ENCODE results near the gene CHST8.
"Not testable (repeated sequence)": the region's sequence is repeated elsewhere in the genome, so short reads cannot be mapped to it uniquely, and the experiment has no call there.

CHST8 gene

DNA sequence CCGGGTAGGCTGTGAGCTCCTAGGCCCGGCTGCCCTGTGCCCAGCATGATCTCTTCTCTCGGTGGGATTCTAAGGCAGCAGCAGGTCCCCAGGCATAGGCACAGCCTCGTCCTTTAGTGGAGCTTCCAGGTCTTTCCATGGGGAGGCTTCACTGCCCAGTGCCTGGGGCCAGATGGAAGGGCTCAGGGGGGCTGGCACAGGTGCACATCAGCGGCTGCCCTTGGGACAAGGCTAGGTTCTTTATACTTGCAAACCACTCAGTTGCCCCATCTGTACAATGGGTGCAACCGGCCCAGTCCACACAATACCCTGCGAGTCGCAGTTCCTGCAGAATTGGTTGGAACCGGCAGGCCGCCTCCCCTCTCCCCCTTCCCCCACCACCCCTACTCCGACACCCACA is 189.1 kb downstream of the CHST8 start:
- DNase-seq (ENCODE audit: low spot score) (no peak), FAIRE-seq (no peak)

- DNase-seq (ENCODE audit: low spot score) (no peak), FAIRE-seq (no peak)
Measured at GRCh38 chr19:33811246-33811645, 189.5 kb downstream of the CHST8 start.

DNA sequence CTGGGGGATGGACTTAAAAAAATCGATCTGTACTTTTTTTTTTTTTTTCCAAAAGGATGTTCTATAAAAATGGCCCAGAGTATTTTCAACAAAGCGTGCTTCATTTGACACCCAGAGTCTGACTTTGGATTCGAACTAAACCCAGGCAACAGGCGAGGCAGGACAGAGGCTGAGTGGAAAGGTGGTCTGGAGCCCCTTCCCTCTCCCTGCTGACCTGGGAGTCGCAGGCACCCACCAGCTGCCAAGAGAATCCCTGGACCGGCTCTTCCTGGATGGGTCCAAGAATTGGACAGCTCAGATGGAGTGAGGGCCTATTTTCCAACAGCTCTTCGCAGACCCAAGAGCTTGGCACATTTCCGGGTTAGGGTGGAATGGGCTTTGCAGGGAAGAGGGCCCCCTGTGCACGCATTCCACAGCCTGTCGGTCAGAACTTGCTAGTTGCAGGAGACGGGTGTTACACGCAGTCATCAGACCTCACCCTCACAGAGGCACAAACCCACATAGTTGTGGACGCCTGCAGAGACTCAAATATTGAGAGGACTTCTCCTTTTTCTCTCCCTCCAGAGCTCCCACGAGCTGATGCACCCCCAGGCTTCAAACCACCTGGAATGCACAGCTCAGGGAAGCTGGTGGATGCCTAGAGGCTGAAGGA is 190.1 kb downstream of the CHST8 start:
- DNase-seq (ENCODE audit: low spot score) = no peak
- FAIRE-seq = no peak

GRCh38 chr19:33812388-33813330 is 190.9 kb downstream of the CHST8 start:
- FAIRE-seq = no peak
- no peak for DNase-seq (ENCODE audit: low spot score)

- no peak for FAIRE-seq
Measured at GRCh38 chr19:33813391-33814101, 191.8 kb downstream of the CHST8 start.

GRCh38 chr19:33814181-33815165 is 192.7 kb downstream of the CHST8 start:
- FAIRE-seq (no peak), DNase-seq (ENCODE audit: low spot score) (no peak)

More at GRCh38 chr19:33813391-33814101, 191.8 kb downstream of the CHST8 start:
- DNase-seq (ENCODE audit: low spot score) = no peak

DNA sequence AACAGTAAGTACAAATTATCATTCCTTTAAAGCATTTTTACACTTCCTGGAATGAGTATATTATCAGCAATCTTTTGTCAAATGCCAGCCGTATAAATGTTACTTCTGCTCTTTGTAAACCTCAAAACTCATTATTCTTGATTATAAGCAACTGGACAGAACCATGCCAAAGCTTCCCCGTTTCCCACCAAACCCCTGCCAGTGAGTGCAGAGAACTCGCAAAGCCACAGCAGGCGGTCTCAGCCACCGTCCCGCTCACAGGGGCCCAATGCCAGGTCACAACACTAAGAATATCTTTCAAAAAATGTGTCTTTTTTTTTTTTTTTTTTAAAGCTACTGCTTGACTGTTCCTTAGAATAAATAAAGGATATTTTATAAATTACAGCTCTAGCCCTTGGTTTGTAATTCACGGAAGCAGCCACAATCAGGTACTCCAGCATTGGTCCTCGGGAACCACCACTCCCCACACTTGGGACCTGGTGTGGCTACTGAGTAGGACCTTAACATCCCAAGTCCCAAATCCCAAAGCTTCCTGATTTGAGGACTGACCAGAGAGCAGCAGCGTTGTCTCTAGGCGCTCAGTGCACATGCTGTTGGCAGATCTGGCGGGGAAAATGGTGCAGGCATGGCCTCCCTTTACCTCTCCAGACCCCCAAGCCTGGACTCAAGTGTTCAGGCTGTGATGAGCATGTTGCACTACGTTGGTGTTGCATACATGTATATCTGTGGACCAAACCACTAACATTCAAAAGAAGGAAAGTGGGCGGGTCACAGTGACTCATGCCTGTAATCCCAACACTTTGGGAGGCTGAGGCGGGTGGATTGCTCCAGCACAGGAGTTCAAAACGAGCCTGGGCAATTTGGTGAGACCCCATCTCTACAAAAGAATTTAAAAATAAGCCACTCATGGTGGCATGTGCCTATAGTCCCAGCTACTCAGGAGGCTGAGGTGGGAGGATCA is 193.9 kb downstream of the CHST8 start:
- FAIRE-seq = no peak
- DNase-seq (ENCODE audit: low spot score) = no peak

GRCh38 chr19:33818411-33818810 is 196.7 kb downstream of the CHST8 start:
- FAIRE-seq = no peak
- no peak for DNase-seq (ENCODE audit: low spot score)

DNA sequence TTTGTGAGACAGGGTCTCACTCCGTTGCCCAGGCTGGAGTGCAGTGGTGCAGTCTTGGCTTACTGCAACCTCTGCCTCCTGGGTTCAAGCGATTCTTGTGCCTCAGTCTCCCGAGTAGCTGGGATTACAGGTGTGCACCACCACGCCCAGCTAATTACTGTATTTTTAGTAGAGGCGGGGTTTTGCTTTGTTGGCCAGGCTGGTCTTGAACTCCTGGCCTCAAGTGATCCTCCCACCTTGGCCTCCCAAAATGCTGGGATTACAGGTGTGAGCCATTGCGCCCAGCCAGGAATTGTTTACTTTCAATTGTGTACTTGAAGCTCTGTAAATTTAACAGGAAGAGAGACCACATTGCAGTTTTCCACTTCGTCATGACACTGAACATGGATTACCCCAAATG is 197.3 kb downstream of the CHST8 start:
- FAIRE-seq; DNase-seq (ENCODE audit: low spot score): not testable (repeated sequence)

DNA sequence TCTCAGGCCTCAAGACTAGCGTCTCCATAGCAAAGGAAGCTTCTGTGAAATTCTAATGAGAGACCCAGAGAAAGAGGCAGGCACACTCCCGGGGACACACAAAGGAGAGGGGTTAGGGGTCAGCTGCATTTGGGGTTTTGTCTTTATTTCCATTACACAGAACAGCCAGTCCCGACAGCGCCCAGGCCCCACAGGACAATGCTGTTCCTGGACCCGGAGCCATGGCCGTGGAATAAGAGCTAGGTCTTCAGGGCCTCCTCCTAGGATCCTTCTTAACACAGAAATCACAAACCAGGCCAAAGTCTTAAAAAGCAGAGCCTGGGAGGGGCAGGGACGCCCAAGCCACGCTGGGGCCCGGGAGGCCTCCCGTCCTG is 197.7 kb downstream of the CHST8 start:
- FAIRE-seq = no peak

GRCh38 chr19:33819880-33820781 is 198.4 kb downstream of the CHST8 start:
- no peak for FAIRE-seq
- DNase-seq (ENCODE audit: low spot score) = no peak

More for the DNA sequence above, 197.7 kb downstream of the CHST8 start:
- no peak for DNase-seq (ENCODE audit: low spot score)

- DNase-seq (ENCODE audit: low spot score) (no peak), FAIRE-seq (no peak)
Measured at GRCh38 chr19:33821871-33822270, 200.1 kb downstream of the CHST8 start.

Measured in RCC 7860 (cell line).